Lower leg skin (tissue), 3 donors: ENCODE data around the gene HINFP.

Experiments used
- POLR2A ChIP-seq, 2 donors: fragments of 450-650 bp; IDR thresholded peaks; one replicate each; pipeline ENCODE4 v1.6.1; 2016 to 2017; ENCODE audit warnings: antibody characterized with exemption in 2 of 2, mild to moderate bottlenecking in 1 of 2, moderate library complexity in 1 of 2
- TF ChIP-seq, protein P1 (sequence below), 3 donors: fragments of 450-650 bp; IDR thresholded peaks; one replicate each; pipeline ENCODE4 v1.5.1; 2016; ENCODE audit warnings: antibody characterized with exemption in 3 of 3, mild to moderate bottlenecking in 3 of 3, moderate library complexity in 2 of 3

DNA sequence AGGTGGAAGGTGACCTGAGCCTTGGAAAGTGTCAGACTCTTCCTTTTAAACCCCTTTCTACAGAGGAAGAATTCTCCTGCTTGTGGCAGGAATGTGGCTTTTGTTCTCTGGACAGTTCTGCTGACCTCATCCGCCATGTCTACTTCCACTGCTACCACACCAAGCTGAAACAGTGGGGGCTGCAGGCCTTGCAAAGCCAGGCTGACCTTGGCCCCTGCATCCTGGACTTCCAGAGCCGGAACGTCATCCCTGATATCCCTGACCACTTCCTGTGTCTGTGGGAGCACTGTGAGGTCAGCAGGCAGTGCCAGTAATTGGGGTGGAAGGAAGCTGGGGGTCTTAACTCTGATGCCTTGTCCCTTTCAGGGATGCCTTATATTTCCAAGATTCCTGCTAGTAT, 9.3 kb downstream of the HINFP start:
- TF ChIP-seq, protein P1, sequence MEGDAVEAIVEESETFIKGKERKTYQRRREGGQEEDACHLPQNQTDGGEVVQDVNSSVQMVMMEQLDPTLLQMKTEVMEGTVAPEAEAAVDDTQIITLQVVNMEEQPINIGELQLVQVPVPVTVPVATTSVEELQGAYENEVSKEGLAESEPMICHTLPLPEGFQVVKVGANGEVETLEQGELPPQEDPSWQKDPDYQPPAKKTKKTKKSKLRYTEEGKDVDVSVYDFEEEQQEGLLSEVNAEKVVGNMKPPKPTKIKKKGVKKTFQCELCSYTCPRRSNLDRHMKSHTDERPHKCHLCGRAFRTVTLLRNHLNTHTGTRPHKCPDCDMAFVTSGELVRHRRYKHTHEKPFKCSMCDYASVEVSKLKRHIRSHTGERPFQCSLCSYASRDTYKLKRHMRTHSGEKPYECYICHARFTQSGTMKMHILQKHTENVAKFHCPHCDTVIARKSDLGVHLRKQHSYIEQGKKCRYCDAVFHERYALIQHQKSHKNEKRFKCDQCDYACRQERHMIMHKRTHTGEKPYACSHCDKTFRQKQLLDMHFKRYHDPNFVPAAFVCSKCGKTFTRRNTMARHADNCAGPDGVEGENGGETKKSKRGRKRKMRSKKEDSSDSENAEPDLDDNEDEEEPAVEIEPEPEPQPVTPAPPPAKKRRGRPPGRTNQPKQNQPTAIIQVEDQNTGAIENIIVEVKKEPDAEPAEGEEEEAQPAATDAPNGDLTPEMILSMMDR (IDR thresholded peaks at IDR 0.05) = no peak
- no peak for TF ChIP-seq POLR2A (IDR thresholded peaks at IDR 0.05)
